Upper lobe of left lung (tissue), 4 donors: Measurements from ENCODE around the gene HPN.

Experiments
- CTCF ChIP-seq, 6 experiments: fragments of 450-650 bp in 4 of 6; fragments of 200-600 bp in 2 of 6; sonication (generic) in 2 of 6; IDR thresholded peaks; one replicate each; pipeline ENCODE4 v1.5.1; 2016 to 2019; ENCODE audit warnings: antibody characterized with exemption in 6 of 6
- EP300 ChIP-seq, 4 donors: sonication (generic); formaldehyde crosslinking; IDR thresholded peaks; one replicate each; pipeline ENCODE4 v1.5.1; 2017; ENCODE audit warnings: antibody characterized with exemption in 4 of 4, control low read depth in 2 of 4
- POLR2A ChIP-seq, 4 donors: fragments of 450-650 bp; IDR thresholded peaks; one replicate each; pipeline ENCODE4 v1.5.1; 2016 to 2017; ENCODE audit warnings: antibody characterized with exemption in 4 of 4, mild to moderate bottlenecking in 2 of 4
- POLR2AphosphoS5 ChIP-seq, 2 donors: sonication (generic); formaldehyde crosslinking; IDR thresholded peaks; one replicate each; pipeline ENCODE4 v1.5.1; 2017; ENCODE audit warnings: antibody characterized with exemption in 2 of 2

- TF ChIP-seq EP300 (IDR thresholded peaks at IDR 0.05) (no peak), POLR2A (IDR thresholded peaks at IDR 0.05) (peak in 3 of 4 donors; percentile 8 to 68 (median 50)), POLR2AphosphoS5 (IDR thresholded peaks at IDR 0.05) (no peak), CTCF (IDR thresholded peaks at IDR 0.05) (no peak)
These were observed 41.2 kb upstream of the HPN start for GRCh38 chr19:35000338-35000646.
